NCI-H1105 treated with DMSO at 0.1 percent for 48 hours (cell line): ENCODE results near the gene PKNOX2.

Experiments
- DNase-seq: peaks from one replicate; lab custom pipeline; 2025; lab: John Stamatoyannopoulos, UW

Gene PKNOX2

GRCh38 chr11:125287491-125288210, 123.1 kb downstream of the PKNOX2 start:
- no peak for DNase-seq

- DNase-seq, result no peak
Observed at GRCh38 chr11:125289419-125290098, 125.0 kb downstream of the PKNOX2 start.

GRCh38 chr11:125290263-125290662, 125.7 kb downstream of the PKNOX2 start:
- no peak for DNase-seq

- DNase-seq, result no peak
Observed at GRCh38 chr11:125292100-125292499, 127.5 kb downstream of the PKNOX2 start.

- no peak for DNase-seq
Observed at GRCh38 chr11:125293596-125293995, 129.0 kb downstream of the PKNOX2 start.

GRCh38 chr11:125295931-125296330, 131.4 kb downstream of the PKNOX2 start:
- DNase-seq, result no peak

GRCh38 chr11:125297346-125297915, 132.9 kb downstream of the PKNOX2 start:
- no peak for DNase-seq

GRCh38 chr11:125299061-125299615, 134.6 kb downstream of the PKNOX2 start:
- no peak for DNase-seq

- DNase-seq, result no peak
Observed at GRCh38 chr11:125299821-125300220, 135.3 kb downstream of the PKNOX2 start.

- DNase-seq, result no peak
Observed at GRCh38 chr11:125300791-125301218, 136.3 kb downstream of the PKNOX2 start.

GRCh38 chr11:125301346-125301745, 136.8 kb downstream of the PKNOX2 start:
- DNase-seq, result no peak

GRCh38 chr11:125303186-125303585, 138.6 kb downstream of the PKNOX2 start:
- no peak for DNase-seq

- no peak for DNase-seq
Observed at GRCh38 chr11:125303694-125304093, 139.1 kb downstream of the PKNOX2 start.

GRCh38 chr11:125304136-125304535, 139.6 kb downstream of the PKNOX2 start:
- DNase-seq, result no peak

GRCh38 chr11:125304876-125305275, 140.3 kb downstream of the PKNOX2 start:
- no peak for DNase-seq

- DNase-seq, result peak; percentile 65
Observed at GRCh38 chr11:125305345-125305744, 140.8 kb downstream of the PKNOX2 start.

GRCh38 chr11:125306476-125306875, 141.9 kb downstream of the PKNOX2 start:
- no peak for DNase-seq

GRCh38 chr11:125308246-125308645, 143.7 kb downstream of the PKNOX2 start:
- no peak for DNase-seq

GRCh38 chr11:125312391-125312790, 147.8 kb downstream of the PKNOX2 start:
- no peak for DNase-seq

- DNase-seq, result no peak
Observed at GRCh38 chr11:125312812-125313211, 148.3 kb downstream of the PKNOX2 start.

GRCh38 chr11:125313271-125314219, 149.0 kb downstream of the PKNOX2 start:
- no peak for DNase-seq
